Endothelial cell of umbilical vein (primary cell): Measurements from ENCODE around the gene RAD18. TPM values are rescaled to one million over a fixed set of nuclear protein-coding genes. Genes with fewer than 3 reads are reported as not detected.

Source experiments
- BruUV-seq: library from RNA; stranded (reverse); fragments of 400-500 nt; replicated peaks from 2 replicates; lab custom pipeline; 2021; lab: Mats Ljungman, UMichigan
- CTCF ChIA-PET: fragments of 300-600, 350-600 bp; sonication (Branson Sonifier 250); formaldehyde crosslinking; loops from one replicate; lab custom pipeline; 2021; ENCODE audit warnings: antibody characterized with exemption, inconsistent platforms; lab: Charles Lee
- POLR2A ChIA-PET: fragments of 300-600, 350-600 bp; sonication (Branson Sonifier 250); formaldehyde crosslinking; loops from one replicate; lab custom pipeline; 2021; ENCODE audit warnings: antibody characterized with exemption, inconsistent platforms; lab: Charles Lee
- DNase-seq: peaks from one replicate; pipeline ENCODE4 v3.0.0-alpha.2; 2011; ENCODE audit warnings: low read depth, low spot score
- FAIRE-seq: peaks from 2 replicates; lab custom pipeline; 2011; peaks lifted over from hg19 to GRCh38; lab: Jason Lieb, UNC
- H2AFZ ChIP-seq: 2 replicates; pipeline ENCODE4 v1.6.0; 2012; ENCODE audit warnings: low read depth, low read length, control low read depth, inconsistent platforms
- H3K27ac ChIP-seq: 2 replicates; pipeline ENCODE4 v1.5.1; 2011; ENCODE audit warnings: low read depth, mild to moderate bottlenecking, control low read depth, low read length, moderate library complexity; ENCODE audit not compliant: insufficient read depth
- H3K27me3 ChIP-seq, 2 experiments: 2 replicates each; pipeline versions ENCODE4 v1.6.0 to v1.6.1; 2011; ENCODE audit warnings: low read length in 2 of 2, mixed read lengths in 1 of 2; ENCODE audit not compliant: control insufficient read depth in 2 of 2, insufficient read depth in 2 of 2
- H3K36me3 ChIP-seq, 2 experiments: 2 replicates in 1 of 2; 3 replicates in 1 of 2; pipeline ENCODE4 v1.5.1; 2011; ENCODE audit warnings: low read length in 2 of 2, mild to moderate bottlenecking in 1 of 2, moderate library complexity in 1 of 2; ENCODE audit not compliant: control insufficient read depth in 2 of 2, insufficient read depth in 2 of 2; ENCODE audit errors: extremely low read depth in 1 of 2
- H3K4me1 ChIP-seq: 3 replicates; pipeline ENCODE4 v1.5.1; 2011; ENCODE audit warnings: mild to moderate bottlenecking, low read length; ENCODE audit not compliant: control insufficient read depth, insufficient read depth; ENCODE audit errors: extremely low read depth
- H3K4me2 ChIP-seq: 2 replicates; pipeline ENCODE4 v1.6.1; 2011; ENCODE audit warnings: low read length, control low read depth, mixed read lengths; ENCODE audit not compliant: insufficient read depth
- H3K4me3 ChIP-seq, 3 experiments: fragments of 200-600 bp in 1 of 3; sonication (generic), shearing (Covaris generic) in 1 of 3; replicated peaks in 1 of 3; 2 replicates each; pipeline ENCODE4 v1.5.1; 2011 to 2016; ENCODE audit warnings: control low read depth in 3 of 3, low read length in 3 of 3, mild to moderate bottlenecking in 2 of 3, inconsistent platforms in 1 of 3, low read depth in 1 of 3, moderate library complexity in 1 of 3; ENCODE audit not compliant: insufficient read depth in 1 of 3
- H3K79me2 ChIP-seq: 2 replicates; pipeline ENCODE4 v1.6.0; 2012; ENCODE audit warnings: low read length, inconsistent platforms; ENCODE audit not compliant: control insufficient read depth, insufficient read depth
- H3K9ac ChIP-seq: replicated peaks from 2 replicates; pipeline ENCODE3; 2011; ENCODE audit warnings: low read length, control low read depth; ENCODE audit not compliant: insufficient read depth; ENCODE audit errors: extremely low read depth
- H3K9me1 ChIP-seq: replicated peaks from 3 replicates; pipeline ENCODE4 v1.6.0; 2011; ENCODE audit warnings: mild to moderate bottlenecking, low read length; ENCODE audit not compliant: control insufficient read depth, insufficient read depth; ENCODE audit errors: extremely low read depth
- H3K9me3 ChIP-seq: replicated peaks from 2 replicates; pipeline ENCODE4 v1.5.1; 2012; ENCODE audit warnings: low read length, inconsistent platforms; ENCODE audit not compliant: control insufficient read depth, insufficient read depth
- H4K20me1 ChIP-seq: replicated peaks from 2 replicates; pipeline ENCODE3; 2011; ENCODE audit warnings: mild to moderate bottlenecking, low read length; ENCODE audit not compliant: control insufficient read depth, insufficient read depth; ENCODE audit errors: extremely low read depth
- EZH2 ChIP-seq: IDR thresholded peaks from 2 replicates; pipeline ENCODE4 v1.6.1; 2012; ENCODE audit warnings: borderline replicate concordance, low read depth, mild to moderate bottlenecking, moderate library complexity, low read length, inconsistent platforms; ENCODE audit not compliant: severe bottlenecking
- FOS ChIP-seq: IDR thresholded peaks from 2 replicates; pipeline ENCODE4 v1.6.1; 2011; ENCODE audit warnings: mild to moderate bottlenecking, low read length, moderate library complexity, borderline replicate concordance; ENCODE audit not compliant: insufficient read depth
- JUN ChIP-seq: IDR thresholded peaks from 2 replicates; pipeline ENCODE4 v1.6.1; 2011; ENCODE audit warnings: borderline replicate concordance, low read depth; ENCODE audit not compliant: insufficient read length, insufficient read depth
- MYC ChIP-seq: IDR thresholded peaks from one replicate; pipeline ENCODE4 v1.6.1; 2011; ENCODE audit warnings: mild to moderate bottlenecking, low read depth, low read length
- POLR2AphosphoS5 ChIP-seq: IDR thresholded peaks from 2 replicates; pipeline ENCODE4 v1.6.1; 2012; ENCODE audit warnings: low read depth, mild to moderate bottlenecking, control low read depth, low read length, moderate library complexity; ENCODE audit not compliant: insufficient read depth
- dilution Hi-C: fragments of 300-500 bp; cut with MboI; formaldehyde crosslinking; loops from one replicate; pipeline ENCODE4 v1.15.0; 2019; ENCODE audit warnings: low sequenced_read_pairs; ENCODE audit not compliant: extremely low pct_ligation_motif_present
- intact Hi-C: fragments of 100-400 bp; cut with micrococcal nuclease; formaldehyde crosslinking; loops from one replicate; pipeline ENCODE4 v1.10.0; 2022
- polyA plus RNA-seq, 4 experiments: library from polyadenylated mRNA; depleted of rRNA in 3 of 4; stranded (reverse) in 3 of 4; unstranded in 1 of 4; fragments of >200 nt; gene quantifications; 2 replicates each; pipeline versions ENCODE4 v1.2.1 to v1.2.3, GENCODE V29; 2011 to 2012; ENCODE audit warnings: missing spikeins in 1 of 4
- total RNA-seq: library from RNA; stranded (reverse); gene quantifications from 2 replicates; pipeline ENCODE4 v1.2.3, GENCODE V29; 2021
- TF ChIP-seq, protein P1 (sequence below), 2 donors: IDR thresholded peaks; 1 replicate in 1 of 2; 2 replicates in 1 of 2; pipeline ENCODE4 v1.5.1; 2011; ENCODE audit warnings: low read length in 2 of 2, mild to moderate bottlenecking in 2 of 2, moderate library complexity in 2 of 2, control low read depth in 1 of 2, inconsistent platforms in 1 of 2, low read depth in 1 of 2; ENCODE audit not compliant: insufficient read depth in 1 of 2; ENCODE audit errors: extremely low read depth in 1 of 2
- TF ChIP-seq, protein P2 (sequence below): IDR thresholded peaks from 2 replicates; pipeline ENCODE4 v1.6.1; 2011; ENCODE audit not compliant: insufficient read depth, insufficient read length

The RAD18 gene
- total and polyA plus RNA-seq, 2 donors (not counting 3 experiments of a cell fraction or from before 2014, with no cell fraction given), result 7.9 to 23.8 TPM

DNA sequence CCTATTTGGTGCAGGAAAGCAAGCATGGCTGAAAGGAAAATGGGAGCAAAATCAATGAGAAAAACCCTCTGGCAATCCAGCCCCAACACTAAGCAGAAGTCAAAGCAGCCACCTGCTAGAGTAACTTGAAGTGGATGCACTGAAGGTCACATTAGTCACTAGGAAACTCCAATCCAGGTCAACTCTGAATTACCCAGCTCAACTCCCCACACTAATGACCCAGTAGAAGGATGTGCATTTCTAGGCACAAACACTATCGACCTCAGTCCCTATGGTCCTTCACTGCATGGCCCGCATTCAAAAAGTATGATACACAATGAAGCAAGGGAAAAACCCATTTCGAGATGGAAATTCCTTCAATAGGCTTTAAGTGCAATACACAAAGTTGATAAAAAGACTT lies 80.6 kb downstream of the RAD18 start:
- no peak overlapping the region for H3K4me3 ChIP-seq
- FAIRE-seq (no peak), DNase-seq (no peak)
- ChIA-PET POLR2A (no interaction called here), CTCF (no interaction called here)
- H3K79me2 ChIP-seq, result no peaks in the 10 kb centered on the region
- dilution Hi-C loops (no loop called here), intact Hi-C loops (no loop called here)
- no peaks in the 10 kb centered on the region for H3K27me3 ChIP-seq
- peaks cover 0 to 3% of the 10 kb centered on the region in 2 experiments for H3K36me3 ChIP-seq
- H4K20me1 ChIP-seq, result no peaks in the 10 kb centered on the region
- no peak overlapping the region for H3K27ac ChIP-seq
- no peaks in the 10 kb centered on the region for H3K9me3 ChIP-seq
- H3K4me2 ChIP-seq, result no peak overlapping the region
- no peak overlapping the region for H3K9ac ChIP-seq
- no peaks in the 10 kb centered on the region for H3K4me1 ChIP-seq
- H3K9me1 ChIP-seq, result no peaks in the 10 kb centered on the region
- H2AFZ ChIP-seq, result no peak overlapping the region
- no TSS peak for BruUV-seq
- TF ChIP-seq JUN (no peak), MYC (no peak), POLR2AphosphoS5 (no peak), FOS (no peak), EZH2 (no peak)
- TF ChIP-seq, protein P1, sequence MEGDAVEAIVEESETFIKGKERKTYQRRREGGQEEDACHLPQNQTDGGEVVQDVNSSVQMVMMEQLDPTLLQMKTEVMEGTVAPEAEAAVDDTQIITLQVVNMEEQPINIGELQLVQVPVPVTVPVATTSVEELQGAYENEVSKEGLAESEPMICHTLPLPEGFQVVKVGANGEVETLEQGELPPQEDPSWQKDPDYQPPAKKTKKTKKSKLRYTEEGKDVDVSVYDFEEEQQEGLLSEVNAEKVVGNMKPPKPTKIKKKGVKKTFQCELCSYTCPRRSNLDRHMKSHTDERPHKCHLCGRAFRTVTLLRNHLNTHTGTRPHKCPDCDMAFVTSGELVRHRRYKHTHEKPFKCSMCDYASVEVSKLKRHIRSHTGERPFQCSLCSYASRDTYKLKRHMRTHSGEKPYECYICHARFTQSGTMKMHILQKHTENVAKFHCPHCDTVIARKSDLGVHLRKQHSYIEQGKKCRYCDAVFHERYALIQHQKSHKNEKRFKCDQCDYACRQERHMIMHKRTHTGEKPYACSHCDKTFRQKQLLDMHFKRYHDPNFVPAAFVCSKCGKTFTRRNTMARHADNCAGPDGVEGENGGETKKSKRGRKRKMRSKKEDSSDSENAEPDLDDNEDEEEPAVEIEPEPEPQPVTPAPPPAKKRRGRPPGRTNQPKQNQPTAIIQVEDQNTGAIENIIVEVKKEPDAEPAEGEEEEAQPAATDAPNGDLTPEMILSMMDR (IDR thresholded peaks at IDR 0.05; ENCODE audit: extremely low read depth in 1 of 2, insufficient read depth in 1 of 2, low read depth in 1 of 2, low read length in 2 of 2), result no peak
- TF ChIP-seq, protein P2, sequence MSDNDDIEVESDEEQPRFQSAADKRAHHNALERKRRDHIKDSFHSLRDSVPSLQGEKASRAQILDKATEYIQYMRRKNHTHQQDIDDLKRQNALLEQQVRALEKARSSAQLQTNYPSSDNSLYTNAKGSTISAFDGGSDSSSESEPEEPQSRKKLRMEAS, result no peak
